AG04449 (cell line): ENCODE data around the gene TOM1L2.

Source experiments
- CTCF ChIA-PET: fragments of 350-600 bp; formaldehyde crosslinking; extraction: SDS; loops from one replicate; lab custom pipeline; 2021; ENCODE audit warnings: antibody characterized with exemption; lab: Yijun Ruan, JAX
- POLR2A ChIA-PET: fragments of 400-600, 350-600 bp; formaldehyde crosslinking; extraction: SDS; loops from one replicate; lab custom pipeline; 2020; ENCODE audit warnings: antibody characterized with exemption, inconsistent platforms; lab: Yijun Ruan, JAX
- DNase-seq: peaks from one replicate; pipeline ENCODE4 v3.0.0-alpha.2; 2010; ENCODE audit warnings: low read depth, low spot score
- H3K4me3 ChIP-seq: 2 replicates; pipeline ENCODE4 v1.5.1; 2011; ENCODE audit warnings: low read depth, mild to moderate bottlenecking, control low read depth, low read length
- CTCF ChIP-seq: IDR thresholded peaks from one replicate; pipeline ENCODE4 v1.5.1; 2011; ENCODE audit warnings: mild to moderate bottlenecking, moderate library complexity, low read length, control low read depth, inconsistent platforms; ENCODE audit not compliant: insufficient read depth; ENCODE audit errors: missing control alignments

TOM1L2 gene

GRCh38 chr17:17848311-17849082 lies 123.7 kb downstream of the TOM1L2 start:
- POLR2A ChIA-PET: interaction anchor here (0.7 kb wide), 1 partner anchor 12 kb away, joined by 3 read pairs; no protein-coding TSS in a partner anchor
- DNase-seq: no peak
- CTCF ChIA-PET: interaction anchor here (1.1 to 9.0 kb wide), 5 partner anchors 7 to 168 kb away, joined by 3 to 82 read pairs (median 4); partner anchors contain the start of gene SREBF1
- no peak for TF ChIP-seq CTCF
- H3K4me3 ChIP-seq: no peak overlapping the region

GRCh38 chr17:17847726-17848125 lies 124.5 kb downstream of the TOM1L2 start:
- no peak for DNase-seq
- H3K4me3 ChIP-seq: no peak overlapping the region
- ChIA-PET CTCF (interaction anchor here (1.2 to 9.0 kb wide), 3 partner anchors 13 to 167 kb away, joined by 3 to 82 read pairs (median 4); no protein-coding TSS in a partner anchor), POLR2A (interaction anchor here (0.7 kb wide), 2 partner anchors 12 to 73 kb away, joined by 3 read pairs; no protein-coding TSS in a partner anchor)
- no peak for TF ChIP-seq CTCF

GRCh38 chr17:17847118-17847689 lies 125.0 kb downstream of the TOM1L2 start:
- no peak for DNase-seq
- no peak overlapping the region for H3K4me3 ChIP-seq
- TF ChIP-seq CTCF: no peak
- CTCF ChIA-PET: interaction anchor here (1.2 to 9.0 kb wide), 3 partner anchors 13 to 167 kb away, joined by 3 to 82 read pairs (median 4); no protein-coding TSS in a partner anchor
- POLR2A ChIA-PET: interaction anchor here (0.7 kb wide), 1 partner anchor 74 kb away, joined by 3 read pairs; no protein-coding TSS in a partner anchor

GRCh38 chr17:17846645-17847044 lies 125.6 kb downstream of the TOM1L2 start:
- H3K4me3 ChIP-seq: no peak overlapping the region
- ChIA-PET POLR2A (no interaction called here), CTCF (interaction anchor here (9.0 kb wide), 1 partner anchor 14 kb away, joined by 82 read pairs; no protein-coding TSS in a partner anchor)
- no peak for DNase-seq
- TF ChIP-seq CTCF: no peak

GRCh38 chr17:17846003-17846402 lies 126.2 kb downstream of the TOM1L2 start:
- no peak for TF ChIP-seq CTCF
- CTCF ChIA-PET: interaction anchor here (9.0 kb wide), 1 partner anchor 15 kb away, joined by 82 read pairs; no protein-coding TSS in a partner anchor
- DNase-seq: no peak
- POLR2A ChIA-PET: no interaction called here
- no peak overlapping the region for H3K4me3 ChIP-seq
